Progenitor cell of endocrine pancreas (in vitro differentiated cells): ENCODE data around the gene RMND5B. TPM values are rescaled to one million over a fixed set of nuclear protein-coding genes. Genes with fewer than 3 reads are reported as not detected.

Experiments used
- DNase-seq: peaks from one replicate; pipeline ENCODE4 v3.0.0; 2021; ENCODE audit warnings: low spot score; ENCODE audit not compliant: unreplicated experiment
- H3K27ac Mint-ChIP-seq: 2 replicates; pipeline ENCODE4 v1.8.0; 2021; ENCODE audit warnings: mild to moderate bottlenecking, moderate library complexity, mixed read lengths
- H3K27me3 Mint-ChIP-seq: 2 replicates; pipeline ENCODE4 v1.8.0; 2021; ENCODE audit warnings: mixed read lengths
- H3K36me3 Mint-ChIP-seq: 2 replicates; pipeline ENCODE4 v1.8.0; 2022; ENCODE audit warnings: mixed read lengths; ENCODE audit not compliant: insufficient read depth
- H3K4me1 Mint-ChIP-seq: 2 replicates; pipeline ENCODE4 v1.8.0; 2021; ENCODE audit warnings: low read depth, mixed read lengths
- H3K4me3 Mint-ChIP-seq: 2 replicates; pipeline ENCODE4 v1.8.0; 2021; ENCODE audit warnings: low read depth, mild to moderate bottlenecking, moderate library complexity, mixed read lengths
- H3K9me3 Mint-ChIP-seq: 2 replicates; pipeline ENCODE4 v1.8.0; 2021; ENCODE audit warnings: low read depth, mixed read lengths
- total RNA-seq: library from RNA; stranded (reverse); gene quantifications from 2 replicates; pipeline ENCODE4 v1.2.1, GENCODE V29; 2021
- TF ChIP-seq, protein P1 (sequence below): fragments of 200-600 bp; sonication (generic); IDR thresholded peaks from one replicate; pipeline ENCODE4 v1.5.0; 2021; ENCODE audit warnings: antibody characterized with exemption, mild to moderate bottlenecking; ENCODE audit not compliant: unreplicated experiment

The RMND5B gene
- total RNA-seq, 1 donor from 2014 or later: 48.5 TPM

DNA sequence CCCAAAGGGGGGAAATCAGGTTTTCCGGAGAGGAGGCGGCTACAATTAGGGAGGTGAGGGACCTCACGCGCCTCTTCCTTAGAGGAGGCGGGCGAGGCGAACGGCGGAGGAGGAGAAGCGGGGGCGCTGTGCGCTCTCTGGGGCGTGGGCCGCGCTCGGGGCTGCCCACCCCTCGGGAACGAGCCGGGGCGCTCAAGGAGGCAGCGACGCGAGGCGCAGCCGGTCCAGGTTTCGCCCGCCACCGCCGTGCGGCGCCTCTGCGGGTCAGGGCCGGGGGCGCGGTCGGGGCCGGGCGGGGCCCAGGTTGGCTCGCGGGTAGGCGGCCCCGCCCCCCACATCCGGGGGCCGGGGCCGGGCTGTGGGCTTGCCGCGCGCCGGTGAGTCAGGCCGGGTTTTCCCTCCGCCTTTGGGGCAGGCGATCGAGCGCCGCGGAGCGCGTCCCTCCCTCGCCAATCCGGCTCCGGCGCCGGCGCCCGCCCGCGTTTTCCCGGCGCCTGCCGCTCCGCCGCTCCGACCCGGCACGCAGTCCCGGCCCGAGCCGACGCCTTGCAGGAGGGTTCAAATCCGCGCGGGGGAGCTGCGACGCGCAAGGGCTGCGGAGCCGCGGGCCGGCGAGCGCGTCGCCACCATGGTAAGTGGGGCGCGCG is 17.6 kb upstream of the RMND5B start, which contains the start of gene N4BP3:
N4BP3 (plus strand) TSS at position 392 of the 647 bp plus-strand sequence. CDS start 6,052 bp downstream, outside the sequence.
- H3K36me3 Mint-ChIP-seq: no peaks in the 10 kb centered on the region
- no peaks in the 10 kb centered on the region for H3K9me3 Mint-ChIP-seq
- H3K4me3 Mint-ChIP-seq: peak within 1 kb of the TSS; percentile 87
- DNase-seq: peak; percentile 78
- H3K27ac Mint-ChIP-seq: peak within 1 kb of the TSS; percentile 94
- TF ChIP-seq, protein P1, sequence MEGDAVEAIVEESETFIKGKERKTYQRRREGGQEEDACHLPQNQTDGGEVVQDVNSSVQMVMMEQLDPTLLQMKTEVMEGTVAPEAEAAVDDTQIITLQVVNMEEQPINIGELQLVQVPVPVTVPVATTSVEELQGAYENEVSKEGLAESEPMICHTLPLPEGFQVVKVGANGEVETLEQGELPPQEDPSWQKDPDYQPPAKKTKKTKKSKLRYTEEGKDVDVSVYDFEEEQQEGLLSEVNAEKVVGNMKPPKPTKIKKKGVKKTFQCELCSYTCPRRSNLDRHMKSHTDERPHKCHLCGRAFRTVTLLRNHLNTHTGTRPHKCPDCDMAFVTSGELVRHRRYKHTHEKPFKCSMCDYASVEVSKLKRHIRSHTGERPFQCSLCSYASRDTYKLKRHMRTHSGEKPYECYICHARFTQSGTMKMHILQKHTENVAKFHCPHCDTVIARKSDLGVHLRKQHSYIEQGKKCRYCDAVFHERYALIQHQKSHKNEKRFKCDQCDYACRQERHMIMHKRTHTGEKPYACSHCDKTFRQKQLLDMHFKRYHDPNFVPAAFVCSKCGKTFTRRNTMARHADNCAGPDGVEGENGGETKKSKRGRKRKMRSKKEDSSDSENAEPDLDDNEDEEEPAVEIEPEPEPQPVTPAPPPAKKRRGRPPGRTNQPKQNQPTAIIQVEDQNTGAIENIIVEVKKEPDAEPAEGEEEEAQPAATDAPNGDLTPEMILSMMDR: no peak
- H3K4me1 Mint-ChIP-seq: peaks cover 14% of the 10 kb centered on the region
- H3K27me3 Mint-ChIP-seq: peaks cover 36% of the 10 kb centered on the region

DNA sequence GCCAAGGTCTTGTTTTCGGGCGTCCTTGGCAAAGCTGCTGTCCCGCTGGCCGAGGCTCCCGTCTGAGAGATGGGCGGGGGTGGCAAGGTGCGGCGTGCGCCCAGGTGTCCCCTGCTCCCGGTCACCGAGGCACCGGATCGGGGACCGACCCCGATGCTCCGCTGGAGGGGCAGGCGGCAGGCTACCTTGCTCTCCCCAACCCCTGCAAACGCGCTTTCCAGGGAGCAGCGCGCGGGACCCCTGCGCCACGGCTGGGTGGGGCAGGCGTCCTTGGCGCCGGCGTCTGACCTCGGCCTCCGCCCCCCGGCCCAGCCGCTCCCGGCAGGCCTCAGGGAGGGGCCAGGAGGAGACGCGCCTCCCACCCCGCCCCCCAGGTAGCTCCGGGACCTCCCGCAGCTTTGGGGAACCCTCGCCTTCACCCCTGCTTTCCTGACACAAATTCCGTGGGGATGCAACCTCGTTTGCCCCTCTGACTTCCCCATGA is 16.9 kb upstream of the RMND5B start:
- TF ChIP-seq, protein P1: no peak
- Mint-ChIP-seq H3K27me3 (peaks cover 33% of the 10 kb centered on the region), H3K9me3 (no peaks in the 10 kb centered on the region), H3K36me3 (no peaks in the 10 kb centered on the region), H3K27ac (peak overlapping the region; percentile 94), H3K4me3 (peak overlapping the region; percentile 87), H3K4me1 (peaks cover 14% of the 10 kb centered on the region)
- DNase-seq: peak; percentile 29

DNA sequence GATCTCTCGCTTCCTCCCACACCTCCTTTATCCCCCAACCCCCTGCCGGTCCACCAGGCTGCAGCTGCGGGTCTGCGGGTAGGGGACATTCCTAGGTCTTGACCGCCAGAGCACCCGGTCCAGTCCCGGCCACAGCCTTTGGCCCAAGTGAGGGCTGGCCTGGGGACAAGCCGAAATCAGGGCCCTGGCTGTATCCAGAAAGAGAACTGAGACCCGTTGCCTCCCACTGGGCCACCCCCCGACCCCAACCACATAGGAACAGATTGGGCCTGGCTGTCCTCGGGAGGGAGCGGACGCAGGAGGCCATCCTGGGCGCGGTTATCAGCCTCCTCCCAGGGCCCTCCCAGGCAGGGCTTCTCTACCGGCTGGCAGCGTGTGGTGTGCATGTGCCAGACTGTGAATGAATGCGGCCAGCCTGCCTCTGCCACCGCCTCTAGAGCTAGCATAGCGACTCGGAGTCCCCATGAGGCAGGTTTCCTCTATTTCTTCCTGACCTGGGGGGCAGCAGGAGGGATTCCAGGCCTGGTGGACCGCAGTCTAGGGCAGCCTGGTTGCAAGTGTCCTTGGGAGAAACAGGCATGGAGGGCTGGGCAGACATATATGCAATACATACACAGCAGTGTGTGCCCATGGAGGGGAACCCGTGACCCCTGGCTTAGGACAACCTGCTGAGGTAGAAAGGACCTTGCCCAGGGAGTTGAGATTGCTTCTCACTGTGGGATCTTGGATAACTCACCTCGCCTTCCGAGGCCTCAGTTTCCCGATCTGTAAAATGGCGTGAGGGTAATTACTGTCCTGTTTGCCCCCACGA is 16.3 kb upstream of the RMND5B start:
- DNase-seq: no peak
- H3K36me3 Mint-ChIP-seq: no peaks in the 10 kb centered on the region
- peaks cover 33% of the 10 kb centered on the region for H3K27me3 Mint-ChIP-seq
- no peaks in the 10 kb centered on the region for H3K9me3 Mint-ChIP-seq
- TF ChIP-seq, protein P1: no peak
- peak overlapping the region; percentile 87 for H3K4me3 Mint-ChIP-seq
- H3K27ac Mint-ChIP-seq: peak overlapping the region; percentile 94
- peaks cover 14% of the 10 kb centered on the region for H3K4me1 Mint-ChIP-seq

DNA sequence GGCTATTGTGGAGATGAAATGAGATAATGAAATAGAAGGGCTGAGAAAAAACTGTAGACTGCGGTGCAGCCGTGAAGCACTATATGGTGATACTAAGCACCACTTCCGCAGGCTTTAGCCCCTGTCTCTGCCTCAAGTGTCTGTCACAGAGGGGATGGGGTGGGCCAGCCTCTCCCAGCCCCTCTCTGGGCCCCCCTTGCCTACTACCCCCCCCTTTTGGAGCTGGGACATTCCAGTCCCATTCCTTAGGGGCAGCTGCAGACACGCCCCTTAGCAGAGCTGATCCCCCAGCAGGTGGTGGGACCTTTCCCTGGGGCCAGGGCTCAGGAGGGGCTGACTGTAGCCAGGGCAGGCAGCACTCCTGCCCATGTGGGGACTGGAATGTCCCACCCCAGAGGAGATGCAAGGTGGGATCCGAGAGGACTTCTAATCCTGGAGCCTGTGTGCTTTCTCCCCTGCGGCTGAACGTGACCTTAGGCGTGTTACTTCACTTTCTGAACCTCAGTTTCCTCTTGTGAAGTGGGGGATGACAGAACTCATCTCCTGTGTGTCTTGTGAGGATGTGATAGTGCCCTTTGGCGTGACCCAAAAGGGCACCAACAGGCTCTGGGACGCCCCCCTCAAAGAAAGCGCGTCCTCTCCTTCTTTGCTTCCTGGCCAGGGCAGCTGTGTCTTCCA is 15.5 kb upstream of the RMND5B start:
- Mint-ChIP-seq H3K27ac (no peak overlapping the region), H3K4me3 (peak overlapping the region; percentile 87)

More for the DNA sequence above, 15.5 kb upstream of the RMND5B start:
- TF ChIP-seq, protein P1: no peak
- Mint-ChIP-seq H3K9me3 (no peaks in the 10 kb centered on the region), H3K36me3 (no peaks in the 10 kb centered on the region), H3K4me1 (peaks cover 14% of the 10 kb centered on the region), H3K27me3 (peaks cover 32% of the 10 kb centered on the region)
- DNase-seq: no peak
